BE2C (cell line): ENCODE data around the gene PTGER4.

Experiments used
- DNase-seq: peaks from one replicate; pipeline ENCODE4 v3.0.0-alpha.2; 2020
- H3K27me3 ChIP-seq: fragments of 250-450 bp; sonication (Bioruptor Pico); 2 replicates; pipeline ENCODE4 v1.5.1; 2020; ENCODE audit warnings: mild to moderate bottlenecking
- H3K36me3 ChIP-seq: fragments of 250-450 bp; sonication (Bioruptor Pico); 2 replicates; pipeline ENCODE4 v1.5.1; 2020; ENCODE audit warnings: mild to moderate bottlenecking
- H3K4me1 ChIP-seq: fragments of 250-450 bp; sonication (Bioruptor Pico); 2 replicates; pipeline ENCODE4 v1.5.1; 2020
- H3K4me3 ChIP-seq: 2 replicates; pipeline ENCODE4 v1.5.1; 2011; ENCODE audit warnings: low read depth, low read length
- H3K9me3 ChIP-seq: fragments of 250-450 bp; sonication (Bioruptor Pico); 2 replicates; pipeline ENCODE4 v1.5.1; 2020
- CTCF ChIP-seq: IDR thresholded peaks from 2 replicates; pipeline ENCODE4 v1.5.1; 2012; ENCODE audit warnings: mild to moderate bottlenecking, low read depth, low read length

Gene PTGER4

GRCh38 chr5:40683305-40683704 lies 3.6 kb downstream of the PTGER4 start:
- Histone ChIP-seq H3K36me3 (no peaks in the 10 kb centered on the region), H3K9me3 (no peaks in the 10 kb centered on the region), H3K4me1 (no peaks in the 10 kb centered on the region), H3K27me3 (peaks cover 64% of the 10 kb centered on the region), H3K4me3 (no peak overlapping the region)
- no peak for TF ChIP-seq CTCF
- no peak for DNase-seq

GRCh38 chr5:40685193-40685592 lies 5.5 kb downstream of the PTGER4 start:
- H3K36me3 ChIP-seq = no peaks in the 10 kb centered on the region
- H3K4me3 ChIP-seq = no peak overlapping the region
- no peak for TF ChIP-seq CTCF
- peaks cover 55% of the 10 kb centered on the region for H3K27me3 ChIP-seq
- no peak for DNase-seq
- H3K4me1 ChIP-seq = no peaks in the 10 kb centered on the region
- no peaks in the 10 kb centered on the region for H3K9me3 ChIP-seq

- H3K36me3 ChIP-seq = no peaks in the 10 kb centered on the region
- H3K4me3 ChIP-seq = no peak overlapping the region
- DNase-seq = no peak
- H3K9me3 ChIP-seq = no peaks in the 10 kb centered on the region
- no peaks in the 10 kb centered on the region for H3K4me1 ChIP-seq
- no peak for TF ChIP-seq CTCF
- peaks cover 46% of the 10 kb centered on the region for H3K27me3 ChIP-seq
Measured at GRCh38 chr5:40685976-40686486, 6.3 kb downstream of the PTGER4 start.

- TF ChIP-seq CTCF = no peak
- Histone ChIP-seq H3K4me3 (no peak overlapping the region), H3K27me3 (peaks cover 33% of the 10 kb centered on the region), H3K36me3 (no peaks in the 10 kb centered on the region), H3K4me1 (no peaks in the 10 kb centered on the region), H3K9me3 (no peaks in the 10 kb centered on the region)
- DNase-seq = no peak
Measured at GRCh38 chr5:40687321-40687720, 7.6 kb downstream of the PTGER4 start.

GRCh38 chr5:40688127-40688761 lies 8.5 kb downstream of the PTGER4 start:
- peak; percentile 75 for DNase-seq
- Histone ChIP-seq H3K9me3 (no peaks in the 10 kb centered on the region), H3K27me3 (peaks cover 24% of the 10 kb centered on the region), H3K36me3 (no peaks in the 10 kb centered on the region), H3K4me1 (no peaks in the 10 kb centered on the region), H3K4me3 (no peak overlapping the region)
- TF ChIP-seq CTCF = peak; percentile 87

GRCh38 chr5:40688996-40689395 lies 9.3 kb downstream of the PTGER4 start:
- Histone ChIP-seq H3K9me3 (no peaks in the 10 kb centered on the region), H3K27me3 (peaks cover 20% of the 10 kb centered on the region), H3K4me3 (no peak overlapping the region), H3K4me1 (no peaks in the 10 kb centered on the region), H3K36me3 (no peaks in the 10 kb centered on the region)
- no peak for TF ChIP-seq CTCF
- DNase-seq = no peak
